HT-29 (cell line): ENCODE results near the gene EMC9. TPM values are rescaled to one million over a fixed set of nuclear protein-coding genes. Genes with fewer than 3 reads are reported as not detected.

ENCODE experiments used
- DNase-seq: peaks from one replicate; pipeline ENCODE4 v3.0.0-alpha.2; 2015; ENCODE audit warnings: low spot score
- total RNA-seq: library from RNA; depleted of rRNA; stranded (reverse); fragments of >200 nt; shearing (Covaris generic); gene quantifications from 2 replicates; pipeline ENCODE4 v1.2.3, GENCODE V29; 2014

EMC9 gene
- total RNA-seq, 1 experiment from 2014 or later: 63.9 TPM

GRCh38 chr14:24177041-24177825, 35.8 kb upstream of the EMC9 start:
- no peak for DNase-seq

DNA sequence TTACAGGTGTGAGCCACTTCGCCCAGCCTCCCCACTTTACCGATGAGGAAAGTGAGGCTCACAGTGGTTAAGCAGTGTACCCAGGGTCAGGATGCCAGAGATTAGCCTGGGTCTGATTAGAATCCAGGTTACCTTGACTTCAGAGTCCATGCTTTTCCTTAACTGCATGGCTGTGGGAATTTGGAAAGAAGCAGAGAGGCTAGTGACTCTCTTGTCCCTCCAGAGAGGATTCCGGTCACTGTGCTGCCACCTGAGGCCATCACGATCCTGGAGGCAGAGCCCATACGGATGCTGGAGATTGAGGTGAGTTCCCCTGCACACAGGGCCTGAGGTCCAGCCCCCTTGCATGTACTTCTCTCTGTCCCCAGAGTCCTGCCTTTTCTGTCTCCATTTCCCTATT, 35.2 kb upstream of the EMC9 start:
- no peak for DNase-seq

DNA sequence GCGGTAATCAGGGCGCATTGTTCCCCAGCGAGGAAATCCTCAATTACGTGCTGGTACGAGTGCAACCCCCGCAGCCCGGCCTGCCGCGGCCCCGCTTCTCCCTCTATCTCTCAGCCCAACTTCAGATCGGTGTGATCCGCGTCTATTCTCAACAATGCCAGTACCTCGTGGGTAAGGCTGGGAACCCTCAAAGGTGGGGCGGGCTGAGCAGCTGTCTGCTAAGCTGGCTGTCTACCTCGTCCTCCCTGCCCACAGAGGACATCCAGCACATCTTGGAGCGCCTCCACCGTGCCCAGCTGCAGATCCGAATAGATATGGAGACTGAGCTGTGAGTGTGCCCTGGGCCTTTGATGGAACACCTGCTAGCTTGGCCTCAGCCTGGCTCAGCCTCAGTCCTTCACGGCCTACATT, 31.5 kb upstream of the EMC9 start:
- no peak for DNase-seq

DNA sequence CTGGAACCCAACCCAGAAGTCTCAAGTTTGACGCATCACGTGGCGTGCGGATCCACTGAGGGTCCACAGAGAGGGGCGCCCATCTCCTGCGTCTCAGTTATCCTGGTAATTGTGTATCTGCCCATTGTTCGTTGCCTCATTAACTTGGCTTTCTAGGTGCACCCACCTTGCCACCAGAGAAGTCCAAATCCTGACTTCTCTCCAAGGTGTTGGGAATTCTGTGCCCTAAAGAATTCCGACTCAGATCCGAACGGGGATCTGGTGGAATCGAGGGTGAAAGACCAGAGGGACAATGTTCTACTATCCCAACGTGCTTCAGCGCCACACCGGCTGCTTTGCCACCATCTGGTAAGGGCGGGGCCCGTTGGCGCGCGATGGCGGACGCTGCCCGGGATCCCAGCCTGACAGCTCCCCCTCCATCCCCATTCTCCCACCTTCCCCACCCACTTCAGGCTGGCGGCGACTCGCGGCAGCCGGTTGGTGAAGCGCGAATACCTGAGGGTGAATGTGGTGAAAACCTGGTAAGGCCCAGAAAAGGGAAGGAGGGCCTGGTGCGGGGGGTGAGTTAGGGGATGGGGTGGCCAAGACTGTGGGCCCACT, 31.0 kb upstream of the EMC9 start:
- no peak for DNase-seq

GRCh38 chr14:24171422-24172260, 30.2 kb upstream of the EMC9 start, which contains the start of gene REC8:
TSS of gene REC8 (plus strand) at chr14:24172080. CDS start at chr14:24172553, 473 bp downstream.
- DNase-seq: no peak

GRCh38 chr14:24167469-24168114, 26.2 kb upstream of the EMC9 start:
- no peak for DNase-seq

DNA sequence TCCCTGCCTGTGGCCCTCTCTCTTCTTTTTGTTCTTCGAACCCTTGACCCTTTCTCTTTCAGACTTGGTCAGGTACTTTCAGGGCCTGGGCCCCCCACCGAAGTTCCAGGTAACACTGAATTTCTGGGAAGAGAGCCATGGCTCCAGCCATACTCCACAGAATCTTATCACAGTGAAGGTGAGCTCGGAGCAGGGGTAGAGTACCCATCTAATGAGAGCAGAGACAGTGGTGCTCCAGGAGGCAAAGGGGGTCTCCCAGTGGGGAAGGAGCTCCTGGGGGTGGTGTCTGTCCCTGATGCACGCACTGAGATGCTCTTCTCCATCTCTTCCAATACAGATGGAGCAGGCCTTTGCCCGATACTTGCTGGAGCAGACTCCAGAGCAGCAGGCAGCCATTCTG, 24.4 kb upstream of the EMC9 start:
- DNase-seq: no peak

- DNase-seq: no peak
Observed at GRCh38 chr14:24164518-24164991, 23.2 kb upstream of the EMC9 start.

DNA sequence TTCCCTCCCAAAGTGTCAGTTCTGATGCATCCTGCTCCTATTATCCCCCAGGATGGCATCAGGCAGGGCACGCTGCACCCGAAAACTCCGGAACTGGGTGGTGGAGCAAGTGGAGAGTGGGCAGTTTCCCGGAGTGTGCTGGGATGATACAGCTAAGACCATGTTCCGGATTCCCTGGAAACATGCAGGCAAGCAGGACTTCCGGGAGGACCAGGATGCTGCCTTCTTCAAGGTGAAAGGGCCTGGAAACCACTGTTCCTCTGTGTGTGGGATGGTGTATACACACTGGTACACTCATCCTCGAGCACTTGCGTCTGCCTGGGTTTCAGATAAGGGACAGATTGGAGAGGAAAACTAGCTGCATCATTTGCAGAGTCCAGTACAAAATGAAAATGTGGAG, 20.7 kb upstream of the EMC9 start:
- no peak for DNase-seq

GRCh38 chr14:24160850-24161804, 19.7 kb upstream of the EMC9 start, which contains the start of gene IRF9:
TSS of gene IRF9 (plus strand) at chr14:24161265. CDS start at chr14:24162145, 880 bp downstream.
- DNase-seq: peak; percentile 93

- no peak for DNase-seq
Observed at GRCh38 chr14:24160499-24160849, 19.1 kb upstream of the EMC9 start.

- no peak for DNase-seq
Observed at GRCh38 chr14:24159777-24160498, 18.5 kb upstream of the EMC9 start.

GRCh38 chr14:24157331-24157730, 15.9 kb upstream of the EMC9 start:
- DNase-seq: no peak

GRCh38 chr14:24156840-24157239, 15.4 kb upstream of the EMC9 start:
- no peak for DNase-seq

DNA sequence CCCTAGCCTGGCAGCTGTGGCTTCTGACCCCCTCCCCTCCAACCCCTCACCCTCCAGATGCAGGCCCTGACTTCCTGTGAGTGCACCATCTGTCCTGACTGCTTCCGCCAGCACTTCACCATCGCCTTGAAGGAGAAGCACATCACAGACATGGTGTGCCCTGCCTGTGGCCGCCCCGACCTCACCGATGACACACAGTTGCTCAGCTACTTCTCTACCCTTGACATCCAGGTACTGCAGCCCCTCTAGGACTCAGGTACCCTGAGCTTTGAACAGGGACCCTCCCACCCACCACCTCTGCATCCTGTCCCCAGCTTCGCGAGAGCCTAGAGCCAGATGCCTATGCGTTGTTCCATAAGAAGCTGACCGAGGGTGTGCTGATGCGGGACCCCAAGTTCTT, 13.7 kb upstream of the EMC9 start:
- no peak for DNase-seq

GRCh38 chr14:24151404-24152080, 10.2 kb upstream of the EMC9 start:
- no peak for DNase-seq

DNA sequence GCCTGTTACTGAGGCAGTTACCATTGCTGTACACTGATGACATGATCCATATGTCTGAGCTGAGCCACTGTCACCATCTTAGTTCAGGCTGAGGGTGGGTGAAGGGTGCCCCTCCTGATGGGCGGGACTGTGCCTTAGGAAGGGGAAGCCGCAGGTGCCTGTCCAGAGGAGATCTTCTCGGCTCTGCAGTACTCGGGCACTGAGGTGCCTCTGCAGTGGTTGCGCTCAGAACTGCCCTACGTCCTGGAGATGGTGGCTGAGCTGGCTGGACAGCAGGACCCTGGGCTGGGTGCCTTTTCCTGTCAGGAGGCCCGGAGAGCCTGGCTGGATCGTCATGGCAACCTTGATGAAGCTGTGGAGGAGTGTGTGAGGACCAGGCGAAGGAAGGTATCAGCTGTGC, 9.6 kb upstream of the EMC9 start:
- no peak for DNase-seq

- no peak for DNase-seq
Observed at GRCh38 chr14:24150567-24150966, 9.2 kb upstream of the EMC9 start.

- no peak for DNase-seq
Observed at GRCh38 chr14:24150061-24150460, 8.7 kb upstream of the EMC9 start.
